Stimulated activated CD8-positive, alpha-beta memory T cell treated with anti-CD3 and anti-CD28 coated beads, Interleukin-4, amount 100 ng/mL, for 1 hour (primary cell): ENCODE results near the gene PPM1F.
"Not testable (repeated sequence)": the region's sequence is repeated elsewhere in the genome, so short reads cannot be mapped to it uniquely, and the experiment has no call there.

ENCODE experiments used
- DNase-seq, 2 donors: peaks; one replicate each; pipeline ENCODE4 v3.0.0-alpha.2; 2020; ENCODE audit warnings: low read depth in 2 of 2, low spot score in 1 of 2

Gene PPM1F

GRCh38 chr22:21898354-21898896 is 54.2 kb downstream of the PPM1F start:
- DNase-seq: no peak

GRCh38 chr22:21896951-21897513 is 55.6 kb downstream of the PPM1F start:
- no peak for DNase-seq

GRCh38 chr22:21896275-21896674 is 56.4 kb downstream of the PPM1F start:
- DNase-seq: not testable (repeated sequence)

GRCh38 chr22:21894799-21895198 is 57.8 kb downstream of the PPM1F start:
- DNase-seq: no peak

GRCh38 chr22:21889251-21889990 is 63.2 kb downstream of the PPM1F start:
- DNase-seq: no peak

GRCh38 chr22:21887841-21888240 is 64.8 kb downstream of the PPM1F start:
- no peak for DNase-seq

- DNase-seq: not testable (repeated sequence)
Observed at GRCh38 chr22:21883930-21884329, 68.7 kb downstream of the PPM1F start.

GRCh38 chr22:21882754-21883333 is 69.8 kb downstream of the PPM1F start:
- not testable (repeated sequence) for DNase-seq

GRCh38 chr22:21881841-21882753 is 70.6 kb downstream of the PPM1F start:
- DNase-seq: no peak

- no peak for DNase-seq
Observed at GRCh38 chr22:21876486-21877176, 76.0 kb downstream of the PPM1F start.

- not testable (repeated sequence) for DNase-seq
Observed at GRCh38 chr22:21874953-21875352, 77.7 kb downstream of the PPM1F start.

GRCh38 chr22:21873619-21874018 is 79.0 kb downstream of the PPM1F start:
- no peak for DNase-seq

GRCh38 chr22:21872741-21873140 is 79.9 kb downstream of the PPM1F start:
- not testable (repeated sequence) for DNase-seq
